HuH-7 (cell line): ENCODE measurements around the gene ARHGAP15.

Experiments
- DNase-seq: peaks from one replicate; pipeline ENCODE4 v3.0.0; 2011; ENCODE audit warnings: low spot score

The ARHGAP15 gene

DNA sequence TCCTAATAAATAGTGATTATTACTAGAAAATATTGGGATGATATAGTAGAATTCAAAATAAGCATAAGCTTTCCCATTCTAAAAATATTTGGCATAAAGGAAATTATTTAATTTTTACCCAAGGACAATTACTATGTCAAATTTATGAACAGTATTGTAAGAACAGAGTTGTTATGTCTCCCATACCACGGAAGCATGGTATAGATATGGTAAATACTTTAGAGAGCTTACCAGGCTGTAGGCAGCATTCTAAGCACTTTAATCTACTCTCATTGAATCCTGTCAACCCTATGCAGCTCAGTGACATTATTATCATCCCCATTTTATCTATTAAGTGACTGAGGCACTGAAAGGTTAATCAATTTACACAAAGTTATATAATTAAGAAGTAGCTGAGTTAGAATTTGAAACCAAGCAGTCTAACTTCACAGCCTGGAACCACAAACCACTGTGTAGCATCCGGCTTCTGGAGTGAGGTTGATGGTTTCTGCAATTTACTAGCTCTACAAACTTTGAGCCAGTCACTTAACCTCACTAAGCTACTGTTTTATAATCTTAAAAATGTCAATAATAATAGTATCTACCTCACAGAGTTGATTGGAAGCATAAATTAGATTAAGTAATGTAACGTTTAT is 323.7 kb downstream of the ARHGAP15 start:
- no peak for DNase-seq

- no peak for DNase-seq
These were observed 324.8 kb downstream of the ARHGAP15 start for GRCh38 chr2:143453981-143454511.

GRCh38 chr2:143455317-143455716 is 326.1 kb downstream of the ARHGAP15 start:
- no peak for DNase-seq

DNA sequence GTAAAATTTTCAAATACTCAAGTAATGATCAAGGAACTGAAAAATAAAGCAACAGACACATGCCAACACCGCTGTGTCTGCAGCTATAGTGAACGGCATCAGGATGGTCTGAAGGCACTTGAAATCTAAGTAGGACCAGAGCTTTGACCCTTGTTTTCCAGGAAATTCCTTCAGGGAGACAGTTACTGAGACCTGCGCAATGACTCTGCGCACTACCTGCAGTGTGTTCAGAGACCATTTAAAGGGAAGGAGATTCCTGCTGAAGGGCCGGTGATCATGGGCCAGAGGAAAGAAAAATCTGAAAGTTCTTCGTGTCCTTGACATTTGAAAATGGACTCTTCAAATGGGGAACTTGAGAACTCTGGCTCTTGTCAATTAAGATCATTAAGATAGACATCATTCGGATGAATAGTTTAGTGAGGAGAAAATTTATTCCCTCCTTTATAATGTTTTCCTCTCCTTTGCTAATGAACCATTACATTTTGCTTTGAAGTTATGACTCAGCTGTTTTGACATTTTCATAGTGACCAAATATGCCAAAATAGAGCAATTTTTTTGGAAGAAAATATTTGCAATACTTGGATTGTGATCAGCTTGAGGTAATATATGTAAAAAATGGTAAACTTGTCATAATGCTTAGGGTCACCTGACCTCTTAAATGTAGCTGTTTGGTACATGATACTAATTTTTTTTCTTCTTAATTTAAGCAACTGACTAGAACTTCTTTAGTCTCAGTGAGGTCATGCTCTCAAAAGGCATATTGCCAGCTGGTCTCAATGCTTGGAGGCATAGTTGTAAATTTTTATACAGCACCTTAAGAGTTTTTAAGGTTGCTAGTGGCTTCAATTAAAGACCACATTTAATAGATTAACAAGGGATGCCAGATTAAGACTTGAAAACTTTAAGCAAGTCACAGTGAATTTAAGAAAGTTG is 329.3 kb downstream of the ARHGAP15 start:
- no peak for DNase-seq

DNA sequence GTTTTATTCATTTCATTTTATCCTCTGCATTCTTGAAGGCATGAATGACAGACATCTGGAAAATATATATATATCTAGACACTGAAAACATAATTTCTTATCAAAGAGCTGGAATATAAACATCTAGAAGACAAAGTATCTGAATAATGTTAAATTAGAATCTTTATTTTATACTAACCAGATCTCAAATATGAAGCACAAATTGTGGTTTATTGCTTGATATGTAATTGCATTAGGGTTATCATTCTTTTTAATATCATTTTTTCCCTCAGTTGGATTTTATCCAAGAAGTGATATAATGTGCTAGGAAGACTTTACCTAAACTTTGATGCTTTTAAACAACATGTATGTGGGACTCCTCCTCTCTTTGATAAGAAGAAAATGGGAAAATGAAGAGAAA is 331.2 kb downstream of the ARHGAP15 start:
- no peak for DNase-seq

GRCh38 chr2:143463719-143464118 is 334.5 kb downstream of the ARHGAP15 start:
- no peak for DNase-seq

GRCh38 chr2:143466391-143466790 is 337.2 kb downstream of the ARHGAP15 start:
- DNase-seq = no peak

- no peak for DNase-seq
These were observed 337.8 kb downstream of the ARHGAP15 start for GRCh38 chr2:143467011-143467410.

- DNase-seq = no peak
These were observed 339.2 kb downstream of the ARHGAP15 start for GRCh38 chr2:143468341-143468888.

- DNase-seq = no peak
These were observed 340.1 kb downstream of the ARHGAP15 start for GRCh38 chr2:143469323-143469722.

GRCh38 chr2:143471550-143471949 is 342.3 kb downstream of the ARHGAP15 start:
- DNase-seq = no peak

GRCh38 chr2:143473216-143473615 is 344.0 kb downstream of the ARHGAP15 start:
- no peak for DNase-seq

GRCh38 chr2:143473820-143474219 is 344.6 kb downstream of the ARHGAP15 start:
- no peak for DNase-seq

GRCh38 chr2:143474586-143474985 is 345.4 kb downstream of the ARHGAP15 start:
- no peak for DNase-seq

DNA sequence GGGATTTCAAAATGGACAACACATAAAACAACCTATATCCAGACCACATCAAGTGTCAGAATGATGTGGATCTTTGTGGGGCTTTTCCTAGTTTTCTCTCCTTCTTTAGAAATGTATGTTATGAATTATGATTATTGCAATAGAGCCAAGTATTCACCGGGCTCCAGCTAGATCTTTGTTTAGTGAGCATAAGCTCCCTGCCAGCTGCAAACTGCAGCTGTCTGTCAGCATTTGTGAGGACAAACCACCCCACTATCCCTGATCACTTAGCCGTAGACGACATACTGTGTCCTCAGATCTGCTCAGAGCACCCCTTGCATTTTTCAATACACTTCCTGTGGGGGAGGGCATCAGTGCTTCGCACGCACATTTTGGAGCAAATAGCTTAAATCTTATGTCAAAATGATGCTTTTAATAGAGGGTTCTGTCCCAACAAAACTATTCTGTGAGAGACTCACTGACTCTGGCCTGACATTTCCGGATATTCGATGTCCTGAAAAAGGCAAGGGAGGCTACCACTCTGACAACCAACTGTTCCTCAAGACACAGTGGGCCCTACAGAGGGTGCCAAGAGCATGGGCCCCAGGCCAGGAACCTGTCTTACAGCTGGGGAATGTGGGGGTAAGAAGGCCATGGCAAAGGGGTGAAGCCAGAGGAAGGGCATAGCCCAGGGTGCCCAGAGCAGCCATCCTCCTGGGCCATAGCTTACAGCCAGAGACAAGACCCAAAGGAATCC is 346.0 kb downstream of the ARHGAP15 start:
- DNase-seq = no peak

DNA sequence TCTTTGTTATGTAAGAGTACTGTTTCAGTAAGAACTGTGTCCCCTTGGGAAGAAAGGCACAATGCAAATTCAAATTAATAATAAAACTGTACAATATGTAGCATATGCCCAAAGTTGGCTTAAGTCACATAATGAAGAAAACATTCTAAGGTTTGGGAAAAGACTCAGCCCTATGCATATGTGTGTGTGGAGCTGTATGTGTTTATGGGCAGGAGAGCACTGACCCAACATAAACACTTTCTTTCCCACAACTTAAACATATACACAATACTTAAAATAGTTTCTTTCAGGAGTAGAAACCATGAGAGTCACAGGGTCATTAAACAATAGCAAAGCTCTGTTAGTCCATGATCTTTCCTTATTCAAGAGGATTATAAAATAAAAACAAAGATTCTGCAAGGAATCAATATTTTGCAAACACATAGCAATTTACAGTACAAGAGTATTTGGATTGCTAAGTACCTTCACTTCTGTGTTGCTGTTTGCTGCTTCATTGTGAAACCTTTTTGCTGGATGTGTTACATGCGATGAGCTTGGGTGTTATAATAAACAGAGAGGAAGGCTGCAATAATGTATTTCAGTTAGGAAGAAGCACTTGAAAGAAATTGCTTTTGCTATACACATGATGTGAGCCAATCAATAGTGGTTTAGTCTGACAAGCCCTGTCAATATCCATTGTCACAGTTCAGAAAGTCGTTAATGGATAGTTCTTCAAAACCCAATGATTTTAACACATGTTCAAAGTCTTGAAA is 347.3 kb downstream of the ARHGAP15 start:
- DNase-seq = no peak

DNA sequence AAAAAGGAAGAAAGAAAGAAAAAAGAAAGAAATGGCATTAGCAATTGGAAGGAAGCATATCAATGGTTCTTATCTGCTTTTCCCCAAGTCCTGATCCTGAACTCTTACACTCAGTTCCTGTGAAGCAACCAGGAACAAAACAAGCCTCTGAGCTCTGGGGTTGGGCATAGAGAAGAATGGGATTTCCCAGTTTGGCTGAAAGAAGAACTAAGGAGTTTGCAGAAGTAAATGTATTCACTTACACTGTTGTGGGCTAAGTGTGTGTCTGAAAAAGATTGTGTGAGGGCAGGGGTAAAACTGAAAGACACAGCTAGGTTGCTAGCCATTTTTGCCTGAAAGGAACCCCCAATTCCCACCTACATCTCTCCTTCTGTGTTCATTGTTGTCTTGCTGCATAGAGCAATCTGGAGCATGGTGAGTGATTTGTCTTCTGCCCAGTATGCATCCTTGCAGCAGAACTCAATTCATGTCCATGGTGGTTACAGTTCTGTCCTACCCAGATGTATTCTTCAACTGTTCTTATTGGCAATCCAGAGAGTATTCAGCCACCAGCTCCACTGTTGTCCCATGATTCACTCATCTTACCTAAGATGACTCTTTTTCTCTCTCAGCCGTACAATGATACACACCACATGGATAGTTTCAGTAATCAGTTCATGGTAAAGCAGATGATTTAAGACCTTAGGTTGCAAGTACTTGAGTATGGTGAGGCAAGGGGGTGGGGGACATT is 348.7 kb downstream of the ARHGAP15 start:
- no peak for DNase-seq

DNA sequence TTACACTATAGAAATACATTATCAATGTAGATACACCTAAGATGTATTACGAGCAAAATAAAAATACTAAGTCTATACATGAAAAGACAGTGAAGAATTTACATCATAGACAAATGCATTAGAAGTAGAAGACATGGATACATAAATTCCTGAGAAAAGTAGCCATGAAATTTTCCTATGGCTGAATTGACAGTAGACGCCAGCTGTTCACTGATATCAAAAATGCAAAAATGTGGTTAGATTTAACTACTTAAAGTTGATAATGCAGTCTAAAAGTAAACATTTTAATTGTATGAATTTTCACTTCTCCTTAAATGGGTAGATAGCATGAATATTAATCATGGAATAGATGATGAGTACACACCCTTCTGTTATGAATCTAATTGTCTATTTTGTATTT is 350.9 kb downstream of the ARHGAP15 start:
- no peak for DNase-seq

GRCh38 chr2:143480601-143481236 is 351.5 kb downstream of the ARHGAP15 start:
- DNase-seq = no peak

DNA sequence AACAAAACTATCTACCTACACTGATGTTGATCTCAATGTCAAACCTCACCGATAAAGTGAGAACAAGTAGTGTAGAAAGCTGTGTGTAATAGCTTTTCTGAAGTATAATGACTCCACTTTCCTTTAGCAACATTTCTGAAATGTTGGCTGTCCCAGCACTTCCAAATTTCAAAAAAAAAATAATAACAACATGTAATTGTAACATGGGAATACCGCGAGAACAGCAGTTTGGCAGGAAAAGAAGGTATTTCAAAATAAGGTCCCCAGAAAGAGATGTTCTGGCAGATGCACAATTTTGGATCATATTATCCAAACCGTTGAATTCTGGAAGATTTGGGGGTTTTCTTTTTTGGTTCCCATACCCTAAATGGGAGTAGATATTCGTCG is 352.0 kb downstream of the ARHGAP15 start:
- no peak for DNase-seq
